ENCODE data around the gene DNM3. TPM values are rescaled to one million over a fixed set of nuclear protein-coding genes. Genes with fewer than 3 reads are reported as not detected.

Gene DNM3
- total and polyA plus RNA-seq, 2 of the 8 experiments (the other 6 are each of a cell fraction or from before 2014, with no cell fraction given), result 2.0 to 8.5 TPM

DNA sequence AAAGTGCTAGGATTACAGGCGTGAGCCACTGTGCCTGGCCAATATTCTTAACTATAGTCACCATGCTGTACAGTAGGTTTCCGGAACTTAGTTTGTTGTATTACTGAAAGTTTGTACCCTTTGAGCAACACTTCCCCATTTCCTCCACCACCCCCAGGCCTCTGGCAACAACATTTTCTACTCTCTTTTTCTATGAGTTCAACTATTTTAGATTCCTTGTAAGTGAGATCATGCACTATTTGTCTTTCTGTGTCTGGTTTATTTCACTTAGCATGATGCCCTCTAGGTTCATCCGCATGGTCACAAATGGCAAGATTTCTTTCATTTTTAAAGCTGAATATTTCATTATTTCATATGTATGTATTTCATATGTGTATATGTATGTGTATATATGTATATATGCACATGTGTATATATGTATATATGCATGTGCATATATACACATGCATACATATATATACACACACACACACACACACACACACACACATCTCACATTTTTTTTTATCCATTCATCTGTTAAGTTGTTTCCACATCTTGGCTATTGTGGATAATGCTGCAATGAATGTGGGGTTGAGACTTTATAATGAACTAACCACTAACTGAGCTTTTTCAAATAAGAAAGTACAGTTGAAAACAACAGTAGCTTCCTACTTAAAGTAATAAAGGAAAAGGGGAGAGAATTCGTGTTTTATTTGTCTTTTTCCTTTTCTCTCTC, 322.4 kb downstream of the DNM3 start:
- Histone ChIP-seq H3K9ac (replicated peaks in 1 of 4; ENCODE audit: extremely low read depth in 1 of 4, low read depth in 3 of 4, low read length in 3 of 4) (no peak overlapping the region), H2BK15ac (ENCODE audit: low read length) (no peak overlapping the region), H2BK12ac (ENCODE audit: low read depth, low read length) (no peak overlapping the region), H3K56ac (replicated peaks; ENCODE audit: insufficient read length, low read depth, low read length) (no peak overlapping the region), H4K5ac (ENCODE audit: insufficient read length, low read depth, low read length) (no peak overlapping the region), H3K23ac (ENCODE audit: insufficient read length) (no peak overlapping the region), H3K4ac (replicated peaks; ENCODE audit: insufficient read length, low read depth, low read length) (no peak overlapping the region), H2BK20ac (ENCODE audit: low read length) (no peak overlapping the region), H3K4me3 (ENCODE audit: extremely low read depth in 1 of 4, insufficient read depth in 2 of 4, low read depth in 3 of 4, low read length in 4 of 4) (no peak overlapping the region), H3K23me2 (ENCODE audit: low read depth, low read length) (no peaks in the 10 kb centered on the region), H2AFZ (ENCODE audit: low read length) (no peak overlapping the region), H4K20me1 (replicated peaks in 1 of 2; ENCODE audit: control insufficient read depth in 1 of 2, insufficient read depth in 2 of 2, low read length in 2 of 2) (no peaks in the 10 kb centered on the region), H4K8ac (ENCODE audit: extremely low read depth, insufficient read depth, low read length) (no peak overlapping the region), H3K79me2 (ENCODE audit: control insufficient read depth in 1 of 2, insufficient read depth in 2 of 2, low read length in 2 of 2) (no peaks in the 10 kb centered on the region), H4K91ac (replicated peaks; ENCODE audit: insufficient read length, low read length) (no peak overlapping the region), H3K4me1 (replicated peaks in 1 of 4; ENCODE audit: control insufficient read depth in 3 of 4, insufficient read depth in 4 of 4, low read length in 3 of 4) (no peaks in the 10 kb centered on the region), H2AK5ac (ENCODE audit: low read depth, low read length) (no peak overlapping the region), H3K18ac (ENCODE audit: extremely low read depth, low read length) (no peak overlapping the region), H3K14ac (ENCODE audit: insufficient read length) (no peak overlapping the region), H3K4me2 (ENCODE audit: insufficient read depth in 1 of 2, low read depth in 2 of 2, low read length in 2 of 2) (no peak overlapping the region), H3K9me3 (ENCODE audit: insufficient read depth in 2 of 2, low read depth in 1 of 2, low read length in 1 of 2) (no peaks in the 10 kb centered on the region), H3K27me3 (replicated peaks in 1 of 4; ENCODE audit: control insufficient read depth in 3 of 4, extremely low read depth in 1 of 4, insufficient read depth in 3 of 4, low read length in 3 of 4) (no peaks in the 10 kb centered on the region), H3K36me3 (ENCODE audit: control insufficient read depth in 2 of 4, insufficient read depth in 4 of 4, low read length in 3 of 4) (no peaks in the 10 kb centered on the region), H3K79me1 (ENCODE audit: low read depth, low read length) (no peaks in the 10 kb centered on the region), H2BK120ac (replicated peaks; ENCODE audit: low read depth, low read length) (no peak overlapping the region), H3K27ac (ENCODE audit: low read depth, low read length) (no peak overlapping the region), H2BK5ac (ENCODE audit: low read depth, low read length) (no peak overlapping the region)
- CTCF ChIA-PET (ENCODE audit: partially characterized antibody), result interaction anchor here (0.9 to 1.4 kb wide), 2 partner anchors 238 to 362 kb away, joined by 3 read pairs; no protein-coding TSS in a partner anchor
- 91% methylated on average over 3 of the region's 4 CpGs; no CpG with 5 or more reads in 1 of the 2 experiments for WGBS, 2 experiments (ENCODE audit: extremely low coverage in 1 of 2, insufficient coverage in 1 of 2, insufficient read length in 1 of 2, insufficient replicate concordance in 2 of 2, low coverage in 1 of 2, low lambda C conversion rate in 2 of 2, missing lambda C conversion rate in 1 of 2)
- TF ChIP-seq TAF7 (optimal IDR thresholded peaks at IDR 0.05; ENCODE audit: borderline replicate concordance, low read depth, low read length), result no peak
- TF ChIP-seq CHD2 (IDR thresholded peaks at IDR 0.05; ENCODE audit: low read length), result no peak
- no peak for TF ChIP-seq NANOG (IDR thresholded peaks at IDR 0.05; ENCODE audit: insufficient read depth, low read depth, low read length, poor library complexity, severe bottlenecking)
- no peak for TF ChIP-seq JUND (IDR thresholded peaks at IDR 0.05; ENCODE audit: low read length)
- TF ChIP-seq TCF12 (IDR thresholded peaks at IDR 0.05; ENCODE audit: low read depth, low read length), result no peak
- TF ChIP-seq SUZ12 (IDR thresholded peaks at IDR 0.05; ENCODE audit: low read length), result no peak
- no peak for TF ChIP-seq POLR2A (IDR thresholded peaks at IDR 0.05; ENCODE audit: control extremely low read depth in 1 of 2, low read depth in 2 of 2, low read length in 2 of 2)
- no peak for TF ChIP-seq EZH2 (IDR thresholded peaks at IDR 0.05; ENCODE audit: low read depth, low read length, severe bottlenecking)
- no peak for TF ChIP-seq BRCA1 (IDR thresholded peaks at IDR 0.05; ENCODE audit: low read depth, low read length)
- TF ChIP-seq RNF2 (IDR thresholded peaks at IDR 0.05; ENCODE audit: borderline replicate concordance, low read depth, low read length, missing control alignments, poor library complexity, severe bottlenecking), result no peak
- no peak for TF ChIP-seq SP4 (IDR thresholded peaks at IDR 0.05; ENCODE audit: low read length)
- DNase-seq (ENCODE audit: low read depth in 1 of 2, low spot score in 2 of 2), result no peak
- POLR2A ChIA-PET (ENCODE audit: partially characterized antibody), result no interaction called here
- no peak for FAIRE-seq

All from H1 (cell line).